Hematopoietic multipotent progenitor cell treated with erythropoietin and hydrocortisone succinate and interleukin-3 and kit ligand, for 4 days (in vitro differentiated cells): Measurements from ENCODE around the gene OR2AG1.

Source experiments
- DNase-seq: peaks from one replicate; pipeline ENCODE4 v3.0.0-alpha.2; 2015

Gene OR2AG1

GRCh38 chr11:6782720-6783119 lies at the start of gene OR2AG1:
Gene OR2AG1 (plus strand): TSS chr11:6783020. CDS start chr11:6785038, 2,018 bp downstream.
- no peak for DNase-seq

GRCh38 chr11:6733326-6734275 lies 49.2 kb upstream of the OR2AG1 start:
- DNase-seq = peak; percentile 35

- no peak for DNase-seq
Measured at GRCh38 chr11:6734616-6735015, 48.2 kb upstream of the OR2AG1 start.

- DNase-seq = peak; percentile 35
Measured at GRCh38 chr11:6735306-6735705, 47.5 kb upstream of the OR2AG1 start.

- peak; percentile 18 for DNase-seq
Measured at GRCh38 chr11:6736495-6737121, 46.2 kb upstream of the OR2AG1 start.

- DNase-seq = peak; percentile 87
Measured at GRCh38 chr11:6737872-6738466, 44.9 kb upstream of the OR2AG1 start.

- DNase-seq = no peak
Measured at GRCh38 chr11:6738590-6738989, 44.2 kb upstream of the OR2AG1 start.

- DNase-seq = no peak
Measured at GRCh38 chr11:6742260-6742659, 40.6 kb upstream of the OR2AG1 start.

- no peak for DNase-seq
Measured at GRCh38 chr11:6745018-6745417, 37.8 kb upstream of the OR2AG1 start.

GRCh38 chr11:6745465-6746015 lies 37.3 kb upstream of the OR2AG1 start:
- DNase-seq = peak; percentile 60

GRCh38 chr11:6746086-6746618 lies 36.7 kb upstream of the OR2AG1 start:
- DNase-seq = peak; percentile 42

- DNase-seq = no peak
Measured at GRCh38 chr11:6746626-6747025, 36.2 kb upstream of the OR2AG1 start.

GRCh38 chr11:6747097-6747668 lies 35.6 kb upstream of the OR2AG1 start:
- DNase-seq = peak; percentile 65

GRCh38 chr11:6755303-6755952 lies 27.4 kb upstream of the OR2AG1 start:
- peak; percentile 53 for DNase-seq

- DNase-seq = no peak
Measured at GRCh38 chr11:6755953-6756347, 26.9 kb upstream of the OR2AG1 start.

- peak; percentile 81 for DNase-seq
Measured at GRCh38 chr11:6757373-6757967, 25.4 kb upstream of the OR2AG1 start.

GRCh38 chr11:6771926-6772893 lies 10.6 kb upstream of the OR2AG1 start, which contains the start of gene OR2AG2:
Gene OR2AG2 (minus strand): TSS chr11:6771976. CDS start chr11:6768957, 3,019 bp downstream.
- peak; percentile 83 for DNase-seq

- peak; percentile 22 for DNase-seq
Measured at GRCh38 chr11:6778518-6778917, 4.3 kb upstream of the OR2AG1 start.

GRCh38 chr11:6780829-6781228 lies 2.0 kb upstream of the OR2AG1 start:
- no peak for DNase-seq

- DNase-seq = no peak
Measured at GRCh38 chr11:6790546-6790945, 7.7 kb downstream of the OR2AG1 start.
